GM18951 (cell line): Measurements from ENCODE around the gene ABCC11.

Experiments used
- POLR2A ChIP-seq: IDR thresholded peaks from 4 replicates; pipeline ENCODE4 v1.6.1; 2011; ENCODE audit warnings: mild to moderate bottlenecking; ENCODE audit not compliant: insufficient read length, insufficient read depth; ENCODE audit errors: extremely low read depth
- in situ Hi-C: fragments of 300-500 bp; cut with MboI; formaldehyde crosslinking; loops from one replicate; pipeline ENCODE4 v1.12.0; 2022; ENCODE audit warnings: low sequenced_read_pairs, mixed read lengths, inconsistent platforms; ENCODE audit not compliant: unreplicated experiment

Gene ABCC11

GRCh38 chr16:48136547-48137360 is 110.6 kb downstream of the ABCC11 start:
- in situ Hi-C loops = no loop called here
- TF ChIP-seq POLR2A = no peak

DNA sequence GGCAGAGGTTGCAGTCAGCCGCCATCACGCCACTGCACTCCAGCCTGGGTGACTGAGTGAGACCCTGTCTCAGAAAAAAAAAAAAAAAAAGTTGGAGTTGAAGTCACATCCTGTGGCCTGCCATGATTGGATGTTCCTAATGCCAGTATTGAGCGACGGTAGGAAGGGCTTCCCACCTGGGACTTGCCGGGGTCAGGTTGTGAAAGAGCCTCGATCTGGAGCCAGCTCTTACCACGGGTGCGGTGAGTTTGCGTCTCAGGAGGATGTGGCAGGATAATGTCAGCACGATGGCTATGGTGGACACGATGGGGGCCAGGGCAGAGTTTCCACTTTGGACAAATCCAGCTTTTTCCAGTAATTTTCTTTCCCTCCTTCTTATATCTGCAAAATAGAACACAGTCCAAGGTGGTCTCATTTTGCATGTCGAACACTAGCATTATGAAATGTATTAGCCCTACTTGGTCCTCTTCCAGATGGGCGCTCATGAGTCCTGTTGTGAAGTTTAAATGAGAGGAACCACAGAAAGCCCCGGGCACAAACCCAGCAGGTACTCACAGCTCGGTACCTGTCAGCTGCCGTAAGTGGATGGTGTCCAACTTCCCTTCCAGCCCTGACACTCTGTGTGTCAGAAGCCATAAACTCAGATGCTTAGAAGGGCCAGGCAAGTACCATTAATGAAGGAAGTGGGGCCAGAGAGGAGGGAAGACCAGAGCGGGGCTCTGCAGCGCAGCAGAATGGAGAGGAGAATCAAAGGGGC is 113.7 kb downstream of the ABCC11 start:
- in situ Hi-C loops = no loop called here
- no peak for TF ChIP-seq POLR2A

DNA sequence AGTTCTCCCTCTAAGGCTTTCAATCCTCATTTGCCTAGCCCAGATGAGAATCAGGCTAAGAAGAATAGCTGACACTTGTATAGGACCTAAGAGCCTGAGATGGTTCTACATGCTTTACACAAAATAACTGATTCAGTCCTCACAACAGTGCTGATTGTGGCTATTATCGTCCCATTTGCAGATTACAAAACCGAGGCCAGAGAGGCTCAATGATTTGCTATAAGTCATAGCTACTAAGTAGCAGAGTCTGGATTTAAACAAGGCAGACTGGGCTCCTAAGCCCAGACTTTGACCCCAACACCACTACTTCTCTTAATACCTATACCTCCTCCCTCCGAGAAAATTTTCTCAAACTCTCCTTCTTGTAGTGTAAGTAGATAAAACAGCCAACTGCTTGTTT is 114.6 kb downstream of the ABCC11 start:
- TF ChIP-seq POLR2A = no peak
- in situ Hi-C loops = no loop called here

- in situ Hi-C loops = no loop called here
- TF ChIP-seq POLR2A = no peak
These were observed 116.0 kb downstream of the ABCC11 start for GRCh38 chr16:48131201-48131935.

GRCh38 chr16:48129926-48130325 is 117.4 kb downstream of the ABCC11 start:
- in situ Hi-C loops = no loop called here
- TF ChIP-seq POLR2A = no peak

DNA sequence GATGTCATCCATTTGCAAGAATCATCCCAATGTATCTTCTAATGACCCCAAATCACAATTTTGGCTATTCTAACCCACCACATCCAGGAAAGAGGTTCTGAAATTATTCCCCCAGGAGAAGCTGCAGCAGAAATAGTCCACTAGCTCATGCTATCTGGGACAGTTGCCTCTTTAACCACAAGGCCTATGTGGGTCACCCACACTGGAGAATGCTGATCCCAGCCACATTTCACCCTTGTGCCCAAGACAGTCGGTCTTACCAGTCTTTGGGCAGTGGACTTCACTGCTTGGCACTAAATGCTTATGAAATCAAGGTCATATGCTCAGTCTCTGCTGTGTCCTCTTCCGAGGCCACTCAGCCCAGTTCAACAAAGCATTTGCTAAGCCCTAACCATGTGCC is 118.6 kb downstream of the ABCC11 start:
- TF ChIP-seq POLR2A = no peak
- in situ Hi-C loops = no loop called here

- in situ Hi-C loops = no loop called here
- no peak for TF ChIP-seq POLR2A
These were observed 120.3 kb downstream of the ABCC11 start for GRCh38 chr16:48126801-48127644.

DNA sequence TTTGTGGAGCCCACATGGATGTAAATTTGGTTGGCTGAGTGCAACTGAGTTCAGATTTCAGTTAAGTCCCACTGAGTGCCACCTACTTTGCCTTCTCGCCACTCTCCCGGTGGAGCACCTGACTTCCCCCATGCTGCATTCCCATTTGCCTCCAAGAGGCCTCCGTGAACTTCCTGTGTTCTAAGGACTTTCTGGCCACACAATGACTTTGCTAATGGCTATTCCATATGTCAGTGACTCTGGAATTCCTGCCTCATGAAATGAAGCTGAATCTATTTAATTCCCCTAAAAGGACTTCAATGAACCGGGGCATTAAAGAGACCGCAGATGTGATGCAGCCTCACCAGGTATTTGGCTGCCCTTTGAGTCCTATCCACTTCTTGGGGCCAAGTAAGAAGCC is 121.5 kb downstream of the ABCC11 start:
- no peak for TF ChIP-seq POLR2A
- in situ Hi-C loops = no loop called here

- in situ Hi-C loops = no loop called here
- TF ChIP-seq POLR2A = no peak
These were observed 123.1 kb downstream of the ABCC11 start for GRCh38 chr16:48124266-48124665.

DNA sequence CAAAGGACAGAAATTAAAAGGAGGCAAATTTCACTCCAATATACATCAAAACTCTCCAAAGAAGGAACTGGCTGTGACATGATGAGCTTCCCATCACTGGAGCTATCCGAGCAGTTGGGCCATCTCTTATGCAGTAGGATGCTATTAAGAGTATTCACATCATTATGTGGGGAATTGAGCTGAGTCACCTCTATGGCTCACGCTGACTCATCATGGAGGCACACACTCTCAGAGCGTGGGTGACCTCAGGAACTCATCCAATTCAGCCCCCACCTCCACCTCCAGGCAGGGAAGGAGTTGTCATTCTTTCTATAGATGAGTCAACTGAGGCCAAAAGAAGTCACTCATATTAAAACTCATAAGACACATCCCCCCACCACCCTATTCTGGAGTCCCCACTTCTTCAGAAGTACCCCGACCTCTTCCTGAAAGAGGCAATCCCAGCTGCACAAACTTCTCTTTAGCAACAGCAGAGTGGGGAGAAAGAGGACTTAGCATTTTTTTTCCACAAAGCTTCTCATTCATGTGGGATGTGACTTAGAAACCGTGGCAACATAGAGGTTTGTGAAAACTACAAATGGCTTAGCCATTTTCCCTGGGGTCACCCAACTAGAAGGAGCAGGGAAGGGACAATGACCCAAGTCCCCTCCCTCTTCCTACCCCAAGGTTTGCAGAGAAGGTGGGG is 124.1 kb downstream of the ABCC11 start:
- no peak for TF ChIP-seq POLR2A
- in situ Hi-C loops = no loop called here

DNA sequence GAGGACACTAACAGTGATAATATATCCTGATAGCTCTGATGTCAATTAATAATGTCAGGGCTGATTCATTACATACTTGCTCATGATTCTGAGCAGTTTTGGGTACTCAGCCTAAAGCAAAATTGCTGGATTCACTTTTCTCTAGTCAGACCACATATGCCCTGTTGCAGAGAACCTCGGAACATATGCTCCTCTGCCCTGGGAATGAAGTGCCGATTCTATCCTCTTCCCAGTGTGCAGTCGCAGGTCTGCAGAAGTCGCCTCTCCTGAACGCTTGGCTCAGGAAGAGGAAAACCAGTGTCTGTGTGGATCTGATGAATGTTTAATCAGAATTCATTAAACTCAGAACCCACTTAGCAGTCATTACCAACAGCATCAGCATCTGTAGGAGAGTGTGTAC is 126.1 kb downstream of the ABCC11 start:
- in situ Hi-C loops = no loop called here
- no peak for TF ChIP-seq POLR2A

DNA sequence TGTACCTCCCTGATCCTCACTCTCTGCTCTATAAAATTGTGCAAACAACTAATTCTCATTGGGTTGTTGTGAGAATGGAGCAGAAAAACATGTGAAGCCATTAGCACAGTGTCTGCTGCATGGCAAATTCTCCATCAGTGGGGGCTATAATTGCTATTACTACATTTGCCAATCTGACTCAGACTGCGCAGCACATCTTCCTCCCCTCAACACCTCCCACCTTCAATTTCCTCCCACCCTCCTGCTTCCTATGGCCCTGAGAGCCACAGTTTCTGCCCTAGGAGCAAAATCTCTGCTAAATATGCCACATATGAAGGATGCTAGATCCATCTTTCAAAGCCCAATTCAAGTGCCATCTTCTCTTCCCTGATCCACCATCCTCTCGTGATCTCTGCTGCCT is 128.5 kb downstream of the ABCC11 start:
- TF ChIP-seq POLR2A = no peak
- in situ Hi-C loops = no loop called here
